H1 (cell line): ENCODE measurements around the gene UNC13D. TPM values are rescaled to one million over a fixed set of nuclear protein-coding genes. Genes with fewer than 3 reads are reported as not detected.

Experiments
- CTCF ChIA-PET: fragments of 300-600 bp; sonication (Branson Sonifier 250); formaldehyde crosslinking; loops from one replicate; lab custom pipeline; 2021; ENCODE audit not compliant: partially characterized antibody; lab: Charles Lee
- POLR2A ChIA-PET: fragments of 300-600 bp; sonication (Branson Sonifier 250); formaldehyde crosslinking; loops from one replicate; lab custom pipeline; 2021; ENCODE audit warnings: inconsistent platforms; ENCODE audit not compliant: partially characterized antibody; lab: Charles Lee
- DNase-seq, 2 experiments: peaks; one replicate each; pipeline versions ENCODE4 v3.0.0 to v3.0.0-alpha.2; 2010 to 2022; ENCODE audit warnings: low spot score in 2 of 2, low read depth in 1 of 2, mixed read lengths in 1 of 2
- FAIRE-seq: peaks from 2 replicates; lab custom pipeline; 2011; peaks lifted over from hg19 to GRCh38; lab: Jason Lieb, UNC
- H2AFZ ChIP-seq: 2 replicates; pipeline ENCODE4 v1.8.1; 2012; ENCODE audit warnings: low read length, inconsistent platforms
- H2AK5ac ChIP-seq: 2 replicates; pipeline ENCODE4 v1.6.1; 2013; ENCODE audit warnings: low read depth, low read length
- H2BK120ac ChIP-seq: replicated peaks from 2 replicates; pipeline ENCODE3; 2013; ENCODE audit warnings: low read depth, low read length, inconsistent platforms
- H2BK12ac ChIP-seq: 2 replicates; pipeline ENCODE4 v1.6.1; 2013; ENCODE audit warnings: low read depth, low read length
- H2BK15ac ChIP-seq: 2 replicates; pipeline ENCODE4 v1.6.1; 2013; ENCODE audit warnings: low read length
- H2BK20ac ChIP-seq: 2 replicates; pipeline ENCODE4 v1.6.1; 2013; ENCODE audit warnings: low read length
- H2BK5ac ChIP-seq: 2 replicates; pipeline ENCODE4 v1.6.1; 2013; ENCODE audit warnings: low read depth, low read length
- H3K14ac ChIP-seq: 2 replicates; pipeline ENCODE4 v1.6.1; 2013; ENCODE audit warnings: inconsistent platforms; ENCODE audit not compliant: insufficient read length
- H3K18ac ChIP-seq: 2 replicates; pipeline ENCODE4 v1.6.1; 2013; ENCODE audit warnings: low read length; ENCODE audit errors: extremely low read depth
- H3K23ac ChIP-seq: 2 replicates; pipeline ENCODE4 v1.6.1; 2013; ENCODE audit warnings: inconsistent platforms; ENCODE audit not compliant: insufficient read length
- H3K23me2 ChIP-seq: 2 replicates; pipeline ENCODE4 v1.6.1; 2013; ENCODE audit warnings: low read depth, low read length
- H3K27ac ChIP-seq: 2 replicates; pipeline ENCODE4 v1.6.1; 2011; ENCODE audit warnings: low read depth, low read length, inconsistent platforms
- H3K27me3 ChIP-seq, 4 experiments: replicated peaks in 1 of 4; 1 replicate in 1 of 4; 2 replicates in 3 of 4; pipeline versions ENCODE4 v1.6.1 to v1.8.1; 2011 to 2013; ENCODE audit warnings: low read length in 3 of 4, mild to moderate bottlenecking in 3 of 4, inconsistent platforms in 2 of 4, mixed read lengths in 2 of 4, moderate library complexity in 1 of 4; ENCODE audit not compliant: control insufficient read depth in 3 of 4, insufficient read depth in 3 of 4; ENCODE audit errors: extremely low read depth in 1 of 4
- H3K36me3 ChIP-seq, 4 experiments: 2 replicates each; pipeline versions ENCODE4 v1.6.1 to v1.8.1; 2011 to 2013; ENCODE audit warnings: mild to moderate bottlenecking in 4 of 4, low read length in 3 of 4, moderate library complexity in 2 of 4, control low read depth in 1 of 4, inconsistent platforms in 1 of 4; ENCODE audit not compliant: insufficient read depth in 4 of 4, control insufficient read depth in 2 of 4
- H3K4ac ChIP-seq: replicated peaks from 2 replicates; pipeline ENCODE3; 2013; ENCODE audit warnings: low read length, low read depth, mixed read lengths, inconsistent platforms; ENCODE audit not compliant: insufficient read length
- H3K4me1 ChIP-seq, 4 experiments: replicated peaks in 1 of 4; 1 replicate in 1 of 4; 2 replicates in 3 of 4; pipeline versions ENCODE4 v1.6.1 to v1.8.1; 2011 to 2013; ENCODE audit warnings: low read length in 3 of 4, inconsistent platforms in 2 of 4, mixed read lengths in 1 of 4; ENCODE audit not compliant: insufficient read depth in 4 of 4, control insufficient read depth in 3 of 4
- H3K4me2 ChIP-seq, 2 experiments: 2 replicates each; pipeline versions ENCODE4 v1.6.1 to v1.8.1; 2011 to 2013; ENCODE audit warnings: low read depth in 2 of 2, low read length in 2 of 2, control low read depth in 1 of 2, inconsistent platforms in 1 of 2, mild to moderate bottlenecking in 1 of 2; ENCODE audit not compliant: insufficient read depth in 1 of 2
- H3K4me3 ChIP-seq, 4 experiments: fragments of 200-600, 300-600 bp in 1 of 4; sonication (generic), shearing (Covaris generic), sonication (Bioruptor Twin) in 1 of 4; 2 replicates each; pipeline versions ENCODE4 v1.5.1 to v1.8.1; 2011 to 2016; ENCODE audit warnings: low read length in 4 of 4, low read depth in 3 of 4, control low read depth in 2 of 4, inconsistent platforms in 2 of 4, mild to moderate bottlenecking in 2 of 4, mixed read lengths in 1 of 4, moderate library complexity in 1 of 4; ENCODE audit not compliant: insufficient read depth in 2 of 4; ENCODE audit errors: extremely low read depth in 1 of 4
- H3K56ac ChIP-seq: replicated peaks from 2 replicates; pipeline ENCODE3; 2013; ENCODE audit warnings: low read depth, mild to moderate bottlenecking, mixed read lengths, low read length, inconsistent platforms; ENCODE audit not compliant: insufficient read length
- H3K79me1 ChIP-seq: 2 replicates; pipeline ENCODE4 v1.6.1; 2013; ENCODE audit warnings: low read depth, low read length, control low read depth
- H3K79me2 ChIP-seq, 2 experiments: 2 replicates each; pipeline versions ENCODE4 v1.6.1 to v1.8.1; 2012 to 2013; ENCODE audit warnings: low read length in 2 of 2, mild to moderate bottlenecking in 2 of 2, inconsistent platforms in 1 of 2; ENCODE audit not compliant: insufficient read depth in 2 of 2, control insufficient read depth in 1 of 2
- H3K9ac ChIP-seq, 4 experiments: replicated peaks in 1 of 4; 1 replicate in 1 of 4; 2 replicates in 3 of 4; pipeline versions ENCODE4 v1.6.1 to v1.8.1; 2011 to 2013; ENCODE audit warnings: low read depth in 3 of 4, low read length in 3 of 4, control low read depth in 2 of 4, mild to moderate bottlenecking in 2 of 4, moderate library complexity in 2 of 4, inconsistent platforms in 1 of 4; ENCODE audit errors: extremely low read depth in 1 of 4
- H3K9me3 ChIP-seq, 2 experiments: 2 replicates each; pipeline versions ENCODE4 v1.6.1 to v1.8.1; 2012 to 2013; ENCODE audit warnings: mild to moderate bottlenecking in 2 of 2, moderate library complexity in 2 of 2, control low read depth in 1 of 2, inconsistent platforms in 1 of 2, low read depth in 1 of 2, low read length in 1 of 2, mixed read lengths in 1 of 2; ENCODE audit not compliant: insufficient read depth in 2 of 2
- H4K20me1 ChIP-seq, 2 experiments: replicated peaks in 1 of 2; 2 replicates each; pipeline versions ENCODE3 to v1.8.1; 2011 to 2013; ENCODE audit warnings: inconsistent platforms in 2 of 2, low read length in 2 of 2, mild to moderate bottlenecking in 1 of 2; ENCODE audit not compliant: insufficient read depth in 2 of 2, control insufficient read depth in 1 of 2
- H4K5ac ChIP-seq: 2 replicates; pipeline ENCODE4 v1.6.1; 2013; ENCODE audit warnings: low read length, low read depth, mixed read lengths, inconsistent platforms; ENCODE audit not compliant: insufficient read length
- H4K8ac ChIP-seq: 2 replicates; pipeline ENCODE4 v1.8.0; 2013; ENCODE audit warnings: mild to moderate bottlenecking, moderate library complexity, low read length, inconsistent platforms; ENCODE audit not compliant: insufficient read depth; ENCODE audit errors: extremely low read depth
- H4K91ac ChIP-seq: replicated peaks from 2 replicates; pipeline ENCODE3; 2013; ENCODE audit warnings: low read length, mixed read lengths, inconsistent platforms; ENCODE audit not compliant: insufficient read length
- POLR2A ChIP-seq, 2 experiments: IDR thresholded peaks; 1 replicate in 1 of 2; 2 replicates in 1 of 2; pipeline ENCODE4 v1.6.1; 2011; ENCODE audit warnings: low read depth in 2 of 2, low read length in 2 of 2, mild to moderate bottlenecking in 2 of 2; ENCODE audit errors: control extremely low read depth in 1 of 2
- TAF1 ChIP-seq: IDR thresholded peaks from 2 replicates; pipeline ENCODE4 v1.6.1; 2011; ENCODE audit warnings: mild to moderate bottlenecking, low read depth, low read length
- TAF7 ChIP-seq: optimal IDR thresholded peaks from 2 replicates; pipeline ENCODE3; 2011; ENCODE audit warnings: low read depth, mild to moderate bottlenecking, inconsistent platforms, low read length, moderate library complexity, borderline replicate concordance
- WGBS, 2 experiments: shearing (Covaris generic) in 1 of 2; methylation state at CpG; one replicate each; pipeline versions ENCODE4 v1.1.6 to v1.1.7; 2013 to 2015; ENCODE audit warnings: low lambda C conversion rate in 2 of 2, mixed read lengths in 2 of 2, inconsistent platforms in 1 of 2, low coverage in 1 of 2, missing lambda C conversion rate in 1 of 2; ENCODE audit not compliant: insufficient replicate concordance in 2 of 2, insufficient coverage in 1 of 2, insufficient read length in 1 of 2; ENCODE audit errors: extremely low coverage in 1 of 2, missing lambda C conversion rate in 1 of 2; 5-methylcytosine and 5-hydroxymethylcytosine counted together
- polyA plus RNA-seq, 7 experiments: library from polyadenylated mRNA; depleted of rRNA in 3 of 7; stranded (reverse) in 5 of 7; unstranded in 2 of 7; fragments of >200 nt in 5 of 7; fragments of 200-250 nt in 2 of 7; gene quantifications; 1 replicate in 5 of 7; 2 replicates in 1 of 7; 4 replicates in 1 of 7; pipeline versions ENCODE4 v1.2.1 to v1.2.3, GENCODE V29; 2011 to 2013; ENCODE audit warnings: missing spikeins in 2 of 7, mixed read lengths in 2 of 7
- total RNA-seq: library from RNA; stranded (reverse); fragmentation: NEBNext Ultra II Directional; extraction: Animal tissue kit (Norgen Biotek cat#: 25700); gene quantifications from 2 replicates; pipeline ENCODE4 v1.2.1, GENCODE V29; 2021
- TF ChIP-seq, protein P1 (sequence below), 3 experiments: IDR thresholded peaks; 1 replicate in 2 of 3; 2 replicates in 1 of 3; pipeline versions ENCODE4 v1.5.1 to v1.6.1; 2011; ENCODE audit warnings: low read length in 3 of 3, mild to moderate bottlenecking in 3 of 3, inconsistent platforms in 2 of 3, low read depth in 1 of 3, moderate library complexity in 1 of 3; ENCODE audit not compliant: insufficient read depth in 1 of 3; ENCODE audit errors: control extremely low read depth in 1 of 3

The UNC13D gene
- total and polyA plus RNA-seq, 2 of the 8 experiments (the other 6 are each of a cell fraction or from before 2014, with no cell fraction given) = 3.6 to 8.4 TPM

DNA sequence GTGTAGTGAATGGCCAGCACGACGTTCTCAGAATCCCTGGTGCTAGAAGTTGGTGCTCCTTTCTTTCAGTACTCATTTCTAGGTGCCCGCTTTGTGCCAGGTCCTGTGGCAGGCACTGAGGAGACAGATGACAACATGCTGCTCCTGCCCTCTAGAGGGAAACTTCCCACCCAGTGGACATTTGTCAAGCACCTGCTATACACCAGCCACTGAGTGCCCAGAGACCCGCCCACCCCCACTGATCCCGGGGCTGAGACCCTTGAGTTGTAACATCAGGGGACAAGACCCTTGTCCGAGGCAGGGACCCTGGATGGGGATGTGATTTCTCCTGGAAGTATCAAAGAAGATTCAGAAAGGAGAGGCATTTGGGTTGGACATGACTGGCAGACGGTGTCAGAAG is 25.1 kb downstream of the UNC13D start:
- no peak overlapping the region for H4K5ac ChIP-seq
- no peak overlapping the region for H3K56ac ChIP-seq
- H2BK15ac ChIP-seq = no peak overlapping the region
- no peaks in the 10 kb centered on the region for H3K23me2 ChIP-seq
- H3K4me3 ChIP-seq = no peak overlapping the region
- no peak overlapping the region for H2BK12ac ChIP-seq
- no peak overlapping the region for H2AFZ ChIP-seq
- H4K8ac ChIP-seq = no peak overlapping the region
- H3K27me3 ChIP-seq = no peaks in the 10 kb centered on the region
- FAIRE-seq = no peak
- DNase-seq = no peak
- no peak overlapping the region for H3K9ac ChIP-seq
- H2BK5ac ChIP-seq = no peak overlapping the region
- no peak overlapping the region for H3K27ac ChIP-seq
- H3K18ac ChIP-seq = no peak overlapping the region
- WGBS, 2 experiments = 92% methylated on average over 7 of the region's 7 CpGs; no CpG with 5 or more reads in 1 of the 2 experiments
- no peak overlapping the region for H3K4me2 ChIP-seq
- CTCF ChIA-PET = interaction anchor here (0.6 to 9.6 kb wide), 4 partner anchors 8 to 1251 kb away, joined by 3 to 104 read pairs (median 3); no protein-coding TSS in a partner anchor
- no peak for TF ChIP-seq TAF1
- TF ChIP-seq, protein P1, sequence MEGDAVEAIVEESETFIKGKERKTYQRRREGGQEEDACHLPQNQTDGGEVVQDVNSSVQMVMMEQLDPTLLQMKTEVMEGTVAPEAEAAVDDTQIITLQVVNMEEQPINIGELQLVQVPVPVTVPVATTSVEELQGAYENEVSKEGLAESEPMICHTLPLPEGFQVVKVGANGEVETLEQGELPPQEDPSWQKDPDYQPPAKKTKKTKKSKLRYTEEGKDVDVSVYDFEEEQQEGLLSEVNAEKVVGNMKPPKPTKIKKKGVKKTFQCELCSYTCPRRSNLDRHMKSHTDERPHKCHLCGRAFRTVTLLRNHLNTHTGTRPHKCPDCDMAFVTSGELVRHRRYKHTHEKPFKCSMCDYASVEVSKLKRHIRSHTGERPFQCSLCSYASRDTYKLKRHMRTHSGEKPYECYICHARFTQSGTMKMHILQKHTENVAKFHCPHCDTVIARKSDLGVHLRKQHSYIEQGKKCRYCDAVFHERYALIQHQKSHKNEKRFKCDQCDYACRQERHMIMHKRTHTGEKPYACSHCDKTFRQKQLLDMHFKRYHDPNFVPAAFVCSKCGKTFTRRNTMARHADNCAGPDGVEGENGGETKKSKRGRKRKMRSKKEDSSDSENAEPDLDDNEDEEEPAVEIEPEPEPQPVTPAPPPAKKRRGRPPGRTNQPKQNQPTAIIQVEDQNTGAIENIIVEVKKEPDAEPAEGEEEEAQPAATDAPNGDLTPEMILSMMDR (IDR thresholded peaks at IDR 0.05; ENCODE audit: control extremely low read depth in 1 of 3, insufficient read depth in 1 of 3, low read depth in 1 of 3, low read length in 3 of 3) = no peak
- TF ChIP-seq TAF7 = no peak
- TF ChIP-seq POLR2A (IDR thresholded peaks at IDR 0.05; ENCODE audit: control extremely low read depth in 1 of 2, low read depth in 2 of 2, low read length in 2 of 2) = no peak
- H2AK5ac ChIP-seq = no peak overlapping the region
- H3K79me2 ChIP-seq = no peaks in the 10 kb centered on the region
- H2BK120ac ChIP-seq = no peak overlapping the region
- H3K79me1 ChIP-seq = no peaks in the 10 kb centered on the region
- H3K36me3 ChIP-seq = peaks cover 27 to 73% (median 58%) of the 10 kb centered on the region in 4 experiments
- H4K91ac ChIP-seq = no peak overlapping the region
- H3K4me1 ChIP-seq = no peaks in the 10 kb centered on the region
- no peak overlapping the region for H3K14ac ChIP-seq
- H3K4ac ChIP-seq = no peak overlapping the region
- no peaks in the 10 kb centered on the region for H3K9me3 ChIP-seq
- H2BK20ac ChIP-seq = no peak overlapping the region
- POLR2A ChIA-PET = interaction anchor here (0.7 to 5.0 kb wide), 4 partner anchors 8 to 45 kb away, joined by 3 to 36 read pairs (median 3); partner anchors contain the start of gene UNK
- no peak overlapping the region for H3K23ac ChIP-seq
- peaks cover 0 to 8% of the 10 kb centered on the region in 2 experiments for H4K20me1 ChIP-seq
